ENCODE measurements around the gene CNTLN.
"Not testable (repeated sequence)": the region's sequence is repeated elsewhere in the genome, so short reads cannot be mapped to it uniquely, and the experiment has no call there.

CNTLN gene

GRCh38 chr9:17293685-17294084, 158.8 kb downstream of the CNTLN start:
- DNase-seq (ENCODE audit: low read depth in 3 of 3): no peak

- no peak for DNase-seq (ENCODE audit: low read depth in 3 of 3)
Observed at GRCh38 chr9:17294822-17295624, 160.2 kb downstream of the CNTLN start.

- DNase-seq (ENCODE audit: low read depth in 3 of 3): no peak
Observed at GRCh38 chr9:17315341-17315740, 180.5 kb downstream of the CNTLN start.

- DNase-seq (ENCODE audit: low read depth in 3 of 3): no peak
Observed at GRCh38 chr9:17318821-17319320, 184.0 kb downstream of the CNTLN start.

- no peak for DNase-seq (ENCODE audit: low read depth in 3 of 3)
Observed at GRCh38 chr9:17319864-17320263, 185.0 kb downstream of the CNTLN start.

GRCh38 chr9:17322882-17323864, 188.3 kb downstream of the CNTLN start:
- no peak for DNase-seq (ENCODE audit: low read depth in 3 of 3)

- no peak for DNase-seq (ENCODE audit: low read depth in 3 of 3)
Observed at GRCh38 chr9:17328331-17328730, 193.5 kb downstream of the CNTLN start.

GRCh38 chr9:17330097-17330496, 195.3 kb downstream of the CNTLN start:
- DNase-seq (ENCODE audit: low read depth in 3 of 3): no peak

- no peak for DNase-seq (ENCODE audit: low read depth in 3 of 3)
Observed at GRCh38 chr9:17332115-17332514, 197.3 kb downstream of the CNTLN start.

- no peak for DNase-seq (ENCODE audit: low read depth in 3 of 3)
Observed at GRCh38 chr9:17339156-17339555, 204.3 kb downstream of the CNTLN start.

- DNase-seq (ENCODE audit: low read depth in 3 of 3): no peak
Observed at GRCh38 chr9:17342696-17343095, 207.9 kb downstream of the CNTLN start.

GRCh38 chr9:17349831-17350230, 215.0 kb downstream of the CNTLN start:
- no peak for DNase-seq (ENCODE audit: low read depth in 3 of 3)

- not testable (repeated sequence) for DNase-seq (ENCODE audit: low read depth in 3 of 3)
Observed at GRCh38 chr9:17354006-17354405, 219.2 kb downstream of the CNTLN start.

GRCh38 chr9:17361378-17361777, 226.5 kb downstream of the CNTLN start:
- DNase-seq (ENCODE audit: low read depth in 3 of 3): no peak

- no peak for DNase-seq (ENCODE audit: low read depth in 3 of 3)
Observed at GRCh38 chr9:17367035-17367434, 232.2 kb downstream of the CNTLN start.

GRCh38 chr9:17380126-17380861, 245.5 kb downstream of the CNTLN start:
- no peak for DNase-seq (ENCODE audit: low read depth in 3 of 3)

GRCh38 chr9:17387565-17387964, 252.7 kb downstream of the CNTLN start:
- DNase-seq (ENCODE audit: low read depth in 3 of 3): no peak

GRCh38 chr9:17389026-17389425, 254.2 kb downstream of the CNTLN start:
- no peak for DNase-seq (ENCODE audit: low read depth in 3 of 3)

- no peak for DNase-seq (ENCODE audit: low read depth in 3 of 3)
Observed at GRCh38 chr9:17394881-17395510, 260.2 kb downstream of the CNTLN start.

GRCh38 chr9:17397166-17397728, 262.4 kb downstream of the CNTLN start:
- DNase-seq (ENCODE audit: low read depth in 3 of 3): not testable (repeated sequence)

GRCh38 chr9:17398350-17398749, 263.5 kb downstream of the CNTLN start:
- DNase-seq (ENCODE audit: low read depth in 3 of 3): no peak
